Ishikawa (cell line): Measurements from ENCODE around the gene TP53BP2.

Experiments used
- MAX ChIP-seq: IDR thresholded peaks from 2 replicates; pipeline ENCODE4 v1.6.1; 2012
- RAD21 ChIP-seq: IDR thresholded peaks from 2 replicates; pipeline ENCODE4 v1.6.1; 2012; ENCODE audit warnings: low read depth
- TEAD4 ChIP-seq: IDR thresholded peaks from 2 replicates; pipeline ENCODE4 v1.6.1; 2012
- TF ChIP-seq, protein P1 (sequence below): IDR thresholded peaks from 2 replicates; pipeline ENCODE4 v1.6.1; 2012

GRCh38 chr1:223886516-223886921 lies 40.8 kb upstream of the TP53BP2 start:
- TF ChIP-seq TEAD4 (no peak), RAD21 (no peak), MAX (no peak)
- TF ChIP-seq, protein P1, sequence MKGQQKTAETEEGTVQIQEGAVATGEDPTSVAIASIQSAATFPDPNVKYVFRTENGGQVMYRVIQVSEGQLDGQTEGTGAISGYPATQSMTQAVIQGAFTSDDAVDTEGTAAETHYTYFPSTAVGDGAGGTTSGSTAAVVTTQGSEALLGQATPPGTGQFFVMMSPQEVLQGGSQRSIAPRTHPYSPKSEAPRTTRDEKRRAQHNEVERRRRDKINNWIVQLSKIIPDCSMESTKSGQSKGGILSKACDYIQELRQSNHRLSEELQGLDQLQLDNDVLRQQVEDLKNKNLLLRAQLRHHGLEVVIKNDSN: no peak
